K562 (cell line): ENCODE measurements around the gene KIF26A. TPM values are rescaled to one million over a fixed set of nuclear protein-coding genes. Genes with fewer than 3 reads are reported as not detected.

ENCODE experiments used
- ATAC-seq: fragments of 200-7000 bp; cut with Tn5 transposase; 3 replicates; pipeline ENCODE4 v1.9.1; 2020; ENCODE audit warnings: moderate library complexity
- BruUV-seq: library from RNA; stranded (reverse); fragments of 400-500 nt; replicated peaks from 2 replicates; lab custom pipeline; 2021; lab: Mats Ljungman, UMichigan
- CTCF ChIA-PET: fragments of 300-600 bp; formaldehyde crosslinking; extraction: SDS; loops from one replicate; lab custom pipeline; 2021; ENCODE audit warnings: low intra/inter-chr PET ratio; lab: Yijun Ruan, JAX
- POLR2A ChIA-PET: fragments of 300-600, 350-650 bp; sonication (Branson Sonifier 250); formaldehyde crosslinking; extraction: SDS; loops from one replicate; lab custom pipeline; 2021; ENCODE audit warnings: antibody characterized with exemption, inconsistent platforms; lab: Yijun Ruan, JAX
- DNase-seq, 4 experiments: peaks; one replicate each; pipeline versions ENCODE4 v3.0.0 to v3.0.0-alpha.2; 2011 to 2018; ENCODE audit warnings: low spot score in 3 of 4, mixed read lengths in 3 of 4; ENCODE audit errors: extremely low read depth in 1 of 4
- FAIRE-seq: peaks from 2 replicates; lab custom pipeline; 2011; peaks lifted over from hg19 to GRCh38; lab: Jason Lieb, UNC
- H2AFZ ChIP-seq: 2 replicates; pipeline ENCODE4 v1.6.0; 2011; ENCODE audit warnings: low read depth, low read length, control low read depth, inconsistent platforms
- H3K27ac ChIP-seq: fragments of 200-600 bp; 3 replicates; pipeline ENCODE4 v1.8.0; 2011; ENCODE audit warnings: low read depth, mild to moderate bottlenecking, control low read depth, inconsistent platforms, low read length, moderate library complexity, mixed read lengths; ENCODE audit errors: extremely low read depth
- H3K27me3 ChIP-seq, 2 experiments: fragments of 300-600 bp in 1 of 2; 2 replicates in 1 of 2; 3 replicates in 1 of 2; pipeline versions ENCODE4 v1.6.0 to v1.8.0; 2011; ENCODE audit warnings: inconsistent platforms in 2 of 2, low read length in 2 of 2, mild to moderate bottlenecking in 1 of 2, mixed read lengths in 1 of 2, moderate library complexity in 1 of 2; ENCODE audit not compliant: control insufficient read depth in 2 of 2, insufficient read depth in 2 of 2
- H3K36me3 ChIP-seq: fragments of 300-600 bp; 3 replicates; pipeline ENCODE4 v1.8.0; 2011; ENCODE audit warnings: mild to moderate bottlenecking, low read length, inconsistent platforms; ENCODE audit not compliant: control insufficient read depth, insufficient read depth
- H3K4me1 ChIP-seq, 2 experiments: fragments of 200-600 bp in 1 of 2; replicated peaks in 1 of 2; 2 replicates in 1 of 2; 3 replicates in 1 of 2; pipeline versions ENCODE4 v1.5.1 to v1.8.0; 2011; ENCODE audit warnings: inconsistent platforms in 2 of 2, low read length in 2 of 2, mild to moderate bottlenecking in 1 of 2, mixed read lengths in 1 of 2, moderate library complexity in 1 of 2; ENCODE audit not compliant: control insufficient read depth in 2 of 2, insufficient read depth in 2 of 2
- H3K4me2 ChIP-seq: 2 replicates; pipeline ENCODE4 v1.6.1; 2011; ENCODE audit warnings: low read length, control low read depth, inconsistent platforms, mixed read lengths; ENCODE audit not compliant: insufficient read depth
- H3K4me3 ChIP-seq: fragments of 200-600 bp; sonication (generic), shearing (Covaris generic); 2 replicates; pipeline ENCODE4 v1.5.1; 2016; ENCODE audit warnings: control low read depth, inconsistent platforms
- H3K79me2 ChIP-seq: fragments of 200-600 bp; 3 replicates; pipeline ENCODE4 v1.8.0; 2011; ENCODE audit warnings: low read length, inconsistent platforms; ENCODE audit not compliant: control insufficient read depth, insufficient read depth
- H3K9ac ChIP-seq, 2 experiments: 2 replicates each; pipeline versions ENCODE4 v1.6.0 to v1.6.1; 2011; ENCODE audit warnings: low read depth in 2 of 2, low read length in 2 of 2, control low read depth in 1 of 2, inconsistent platforms in 1 of 2, mild to moderate bottlenecking in 1 of 2, mixed read lengths in 1 of 2; ENCODE audit not compliant: insufficient read depth in 1 of 2
- H3K9me1 ChIP-seq: one replicate; pipeline ENCODE4 v1.6.0; 2011; ENCODE audit warnings: inconsistent platforms, mild to moderate bottlenecking, low read length, moderate library complexity; ENCODE audit not compliant: control insufficient read depth, insufficient read depth
- H3K9me3 ChIP-seq: replicated peaks from 2 replicates; pipeline ENCODE4 v1.5.1; 2011; ENCODE audit warnings: low read depth, low read length, inconsistent platforms; ENCODE audit not compliant: control insufficient read depth, insufficient read depth
- H4K20me1 ChIP-seq: replicated peaks from 2 replicates; pipeline ENCODE4 v1.6.1; 2011; ENCODE audit warnings: low read length, inconsistent platforms, mixed read lengths; ENCODE audit not compliant: control insufficient read depth, insufficient read depth
- KLF13 ChIP-seq: fragments of 450-650 bp; IDR thresholded peaks from 2 replicates; pipeline ENCODE4 v1.6.1; 2016; ENCODE audit warnings: missing genetic modification characterization, low read depth, mild to moderate bottlenecking, missing compliant biosample characterization, moderate library complexity, borderline replicate concordance
- NEUROD1 ChIP-seq: fragments of 150-350 bp; IDR thresholded peaks from 2 replicates; pipeline ENCODE4 v1.6.1; 2014; ENCODE audit warnings: borderline replicate concordance, low read length, low read depth; ENCODE audit not compliant: partially characterized antibody
- STAT6 ChIP-seq: sonication (generic); formaldehyde crosslinking; IDR thresholded peaks from 2 replicates; pipeline ENCODE4 v1.8.1; 2023; ENCODE audit warnings: mild to moderate bottlenecking, missing genetic modification reagents
- ZFPM2 ChIP-seq: fragments of 250-450 bp; sonication (Bioruptor Pico); IDR thresholded peaks from 2 replicates; pipeline ENCODE4 v1.5.1; 2022; ENCODE audit warnings: mild to moderate bottlenecking
- WGBS: fragments of 100-300 bp; shearing (Covaris generic); methylation state at CpG from one replicate; pipeline ENCODE4 v1.1.6; 2016; ENCODE audit warnings: low coverage, mixed read lengths; ENCODE audit not compliant: insufficient coverage; ENCODE audit errors: missing lambda C conversion rate; 5-methylcytosine and 5-hydroxymethylcytosine counted together
- in situ Hi-C: fragments of 300-500 bp; cut with MboI; formaldehyde crosslinking; loops from 4 replicates; pipeline ENCODE4 v1.15.0; 2018; ENCODE audit warnings: inconsistent platforms, mixed read lengths
- intact Hi-C: fragments of 100-400 bp; cut with micrococcal nuclease; formaldehyde crosslinking; loops from 2 replicates; pipeline ENCODE4 v1.14.2; 2022
- polyA plus RNA-seq, 8 experiments: library from polyadenylated mRNA; depleted of rRNA in 4 of 8; stranded (reverse) in 5 of 8; unstranded in 3 of 8; fragments of >200 nt; fragmentation: Nextera tagmentation in 2 of 8; fragmentation: Illumina TruSeq in 1 of 8; extraction: Ambion mirVana in 2 of 8; extraction: Trizol in 1 of 8; gene quantifications; 2 replicates each; pipeline versions ENCODE4 v1.2.1 to v1.2.3, GENCODE V29; 2011 to 2014; ENCODE audit warnings: inconsistent platforms in 1 of 8, missing spikeins in 1 of 8
- total RNA-seq, 7 experiments: library from RNA; depleted of rRNA in 6 of 7; stranded (reverse); fragments of >200 nt in 6 of 7; fragmentation: Illumina TruSeq in 2 of 7; extraction: Trizol in 2 of 7; gene quantifications; 2 replicates each; pipeline versions ENCODE4 v1.2.1 to v1.2.3, GENCODE V29; 2011 to 2021; ENCODE audit warnings: low replicate concordance in 1 of 7
- TF ChIP-seq, protein P1 (sequence below), 2 experiments: fragments of 450-650 bp; formaldehyde crosslinking in 1 of 2; IDR thresholded peaks; 2 replicates each; pipeline versions ENCODE4 v1.4.0 to v1.6.1; 2014 to 2020; ENCODE audit warnings: mild to moderate bottlenecking in 2 of 2, borderline replicate concordance in 1 of 2, low read depth in 1 of 2

Gene KIF26A
- total and polyA plus RNA-seq, 9 of the 15 experiments (the other 6 are each of a cell fraction or from before 2014, with no cell fraction given) = 0.04 TPM; not detected in 8

GRCh38 chr14:104132981-104133380, 5.4 kb upstream of the KIF26A start:
- no TSS peak for BruUV-seq
- H3K36me3 ChIP-seq = no peaks in the 10 kb centered on the region
- WGBS = 6% methylated on average over 3 of the region's 7 CpGs
- CTCF ChIA-PET = no interaction called here
- DNase-seq = no peak
- no peak overlapping the region for H2AFZ ChIP-seq
- POLR2A ChIA-PET = interaction anchor here (0.5 kb wide), 1 partner anchor 40 kb away, joined by 3 read pairs; no protein-coding TSS in a partner anchor
- H3K9ac ChIP-seq = no peak overlapping the region
- TF ChIP-seq KLF13 (tag) (no peak), STAT6 (no peak), NEUROD1 (no peak), ZFPM2 (CRISPR knock-in tag) (no peak)
- TF ChIP-seq, protein P1, sequence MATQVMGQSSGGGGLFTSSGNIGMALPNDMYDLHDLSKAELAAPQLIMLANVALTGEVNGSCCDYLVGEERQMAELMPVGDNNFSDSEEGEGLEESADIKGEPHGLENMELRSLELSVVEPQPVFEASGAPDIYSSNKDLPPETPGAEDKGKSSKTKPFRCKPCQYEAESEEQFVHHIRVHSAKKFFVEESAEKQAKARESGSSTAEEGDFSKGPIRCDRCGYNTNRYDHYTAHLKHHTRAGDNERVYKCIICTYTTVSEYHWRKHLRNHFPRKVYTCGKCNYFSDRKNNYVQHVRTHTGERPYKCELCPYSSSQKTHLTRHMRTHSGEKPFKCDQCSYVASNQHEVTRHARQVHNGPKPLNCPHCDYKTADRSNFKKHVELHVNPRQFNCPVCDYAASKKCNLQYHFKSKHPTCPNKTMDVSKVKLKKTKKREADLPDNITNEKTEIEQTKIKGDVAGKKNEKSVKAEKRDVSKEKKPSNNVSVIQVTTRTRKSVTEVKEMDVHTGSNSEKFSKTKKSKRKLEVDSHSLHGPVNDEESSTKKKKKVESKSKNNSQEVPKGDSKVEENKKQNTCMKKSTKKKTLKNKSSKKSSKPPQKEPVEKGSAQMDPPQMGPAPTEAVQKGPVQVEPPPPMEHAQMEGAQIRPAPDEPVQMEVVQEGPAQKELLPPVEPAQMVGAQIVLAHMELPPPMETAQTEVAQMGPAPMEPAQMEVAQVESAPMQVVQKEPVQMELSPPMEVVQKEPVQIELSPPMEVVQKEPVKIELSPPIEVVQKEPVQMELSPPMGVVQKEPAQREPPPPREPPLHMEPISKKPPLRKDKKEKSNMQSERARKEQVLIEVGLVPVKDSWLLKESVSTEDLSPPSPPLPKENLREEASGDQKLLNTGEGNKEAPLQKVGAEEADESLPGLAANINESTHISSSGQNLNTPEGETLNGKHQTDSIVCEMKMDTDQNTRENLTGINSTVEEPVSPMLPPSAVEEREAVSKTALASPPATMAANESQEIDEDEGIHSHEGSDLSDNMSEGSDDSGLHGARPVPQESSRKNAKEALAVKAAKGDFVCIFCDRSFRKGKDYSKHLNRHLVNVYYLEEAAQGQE (IDR thresholded peaks at IDR 0.05; ENCODE audit: borderline replicate concordance) = peak; percentile 48
- TF ChIP-seq, protein P1 (CRISPR knock-in tag; IDR thresholded peaks at IDR 0.05; ENCODE audit: low read depth) = no peak
- no peaks in the 10 kb centered on the region for H3K9me3 ChIP-seq
- intact Hi-C loops (no loop called here), in situ Hi-C loops (no loop called here)
- no peaks in the 10 kb centered on the region for H3K79me2 ChIP-seq
- no peak overlapping the region for H3K27ac ChIP-seq
- 0 out of 5 replicates have a peak, but pooled peaks cover 0 to 7% of the 10 kb centered on the region in 2 experiments for H3K4me1 ChIP-seq
- H3K27me3 ChIP-seq = no peaks in the 10 kb centered on the region
- FAIRE-seq = no peak
- no peaks in the 10 kb centered on the region for H3K9me1 ChIP-seq
- H3K4me2 ChIP-seq = no peak overlapping the region
- no peak overlapping the region for H3K4me3 ChIP-seq
- no peak for ATAC-seq
- no peaks in the 10 kb centered on the region for H4K20me1 ChIP-seq
